H1 (cell line): ENCODE data around the gene SPRR2B. TPM values are rescaled to one million over a fixed set of nuclear protein-coding genes. Genes with fewer than 3 reads are reported as not detected.

ENCODE experiments used
- CTCF ChIA-PET: fragments of 300-600 bp; sonication (Branson Sonifier 250); formaldehyde crosslinking; loops from one replicate; lab custom pipeline; 2021; ENCODE audit not compliant: partially characterized antibody; lab: Charles Lee
- POLR2A ChIA-PET: fragments of 300-600 bp; sonication (Branson Sonifier 250); formaldehyde crosslinking; loops from one replicate; lab custom pipeline; 2021; ENCODE audit warnings: inconsistent platforms; ENCODE audit not compliant: partially characterized antibody; lab: Charles Lee
- DNase-seq, 2 experiments: peaks; one replicate each; pipeline versions ENCODE4 v3.0.0 to v3.0.0-alpha.2; 2010 to 2022; ENCODE audit warnings: low spot score in 2 of 2, low read depth in 1 of 2, mixed read lengths in 1 of 2
- FAIRE-seq: peaks from 2 replicates; lab custom pipeline; 2011; peaks lifted over from hg19 to GRCh38; lab: Jason Lieb, UNC
- H2AFZ ChIP-seq: 2 replicates; pipeline ENCODE4 v1.8.1; 2012; ENCODE audit warnings: low read length, inconsistent platforms
- H2AK5ac ChIP-seq: 2 replicates; pipeline ENCODE4 v1.6.1; 2013; ENCODE audit warnings: low read depth, low read length
- H2BK120ac ChIP-seq: replicated peaks from 2 replicates; pipeline ENCODE3; 2013; ENCODE audit warnings: low read depth, low read length, inconsistent platforms
- H2BK12ac ChIP-seq: 2 replicates; pipeline ENCODE4 v1.6.1; 2013; ENCODE audit warnings: low read depth, low read length
- H2BK15ac ChIP-seq: 2 replicates; pipeline ENCODE4 v1.6.1; 2013; ENCODE audit warnings: low read length
- H2BK20ac ChIP-seq: 2 replicates; pipeline ENCODE4 v1.6.1; 2013; ENCODE audit warnings: low read length
- H2BK5ac ChIP-seq: 2 replicates; pipeline ENCODE4 v1.6.1; 2013; ENCODE audit warnings: low read depth, low read length
- H3K14ac ChIP-seq: 2 replicates; pipeline ENCODE4 v1.6.1; 2013; ENCODE audit warnings: inconsistent platforms; ENCODE audit not compliant: insufficient read length
- H3K18ac ChIP-seq: 2 replicates; pipeline ENCODE4 v1.6.1; 2013; ENCODE audit warnings: low read length; ENCODE audit errors: extremely low read depth
- H3K23ac ChIP-seq: 2 replicates; pipeline ENCODE4 v1.6.1; 2013; ENCODE audit warnings: inconsistent platforms; ENCODE audit not compliant: insufficient read length
- H3K23me2 ChIP-seq: 2 replicates; pipeline ENCODE4 v1.6.1; 2013; ENCODE audit warnings: low read depth, low read length
- H3K27ac ChIP-seq: 2 replicates; pipeline ENCODE4 v1.6.1; 2011; ENCODE audit warnings: low read depth, low read length, inconsistent platforms
- H3K27me3 ChIP-seq, 4 experiments: replicated peaks in 1 of 4; 1 replicate in 1 of 4; 2 replicates in 3 of 4; pipeline versions ENCODE4 v1.6.1 to v1.8.1; 2011 to 2013; ENCODE audit warnings: low read length in 3 of 4, mild to moderate bottlenecking in 3 of 4, inconsistent platforms in 2 of 4, mixed read lengths in 2 of 4, moderate library complexity in 1 of 4; ENCODE audit not compliant: control insufficient read depth in 3 of 4, insufficient read depth in 3 of 4; ENCODE audit errors: extremely low read depth in 1 of 4
- H3K36me3 ChIP-seq, 4 experiments: 2 replicates each; pipeline versions ENCODE4 v1.6.1 to v1.8.1; 2011 to 2013; ENCODE audit warnings: mild to moderate bottlenecking in 4 of 4, low read length in 3 of 4, moderate library complexity in 2 of 4, control low read depth in 1 of 4, inconsistent platforms in 1 of 4; ENCODE audit not compliant: insufficient read depth in 4 of 4, control insufficient read depth in 2 of 4
- H3K4ac ChIP-seq: replicated peaks from 2 replicates; pipeline ENCODE3; 2013; ENCODE audit warnings: low read length, low read depth, mixed read lengths, inconsistent platforms; ENCODE audit not compliant: insufficient read length
- H3K4me1 ChIP-seq, 4 experiments: replicated peaks in 1 of 4; 1 replicate in 1 of 4; 2 replicates in 3 of 4; pipeline versions ENCODE4 v1.6.1 to v1.8.1; 2011 to 2013; ENCODE audit warnings: low read length in 3 of 4, inconsistent platforms in 2 of 4, mixed read lengths in 1 of 4; ENCODE audit not compliant: insufficient read depth in 4 of 4, control insufficient read depth in 3 of 4
- H3K4me2 ChIP-seq, 2 experiments: 2 replicates each; pipeline versions ENCODE4 v1.6.1 to v1.8.1; 2011 to 2013; ENCODE audit warnings: low read depth in 2 of 2, low read length in 2 of 2, control low read depth in 1 of 2, inconsistent platforms in 1 of 2, mild to moderate bottlenecking in 1 of 2; ENCODE audit not compliant: insufficient read depth in 1 of 2
- H3K4me3 ChIP-seq, 4 experiments: fragments of 200-600, 300-600 bp in 1 of 4; sonication (generic), shearing (Covaris generic), sonication (Bioruptor Twin) in 1 of 4; 2 replicates each; pipeline versions ENCODE4 v1.5.1 to v1.8.1; 2011 to 2016; ENCODE audit warnings: low read length in 4 of 4, low read depth in 3 of 4, control low read depth in 2 of 4, inconsistent platforms in 2 of 4, mild to moderate bottlenecking in 2 of 4, mixed read lengths in 1 of 4, moderate library complexity in 1 of 4; ENCODE audit not compliant: insufficient read depth in 2 of 4; ENCODE audit errors: extremely low read depth in 1 of 4
- H3K56ac ChIP-seq: replicated peaks from 2 replicates; pipeline ENCODE3; 2013; ENCODE audit warnings: low read depth, mild to moderate bottlenecking, mixed read lengths, low read length, inconsistent platforms; ENCODE audit not compliant: insufficient read length
- H3K79me1 ChIP-seq: 2 replicates; pipeline ENCODE4 v1.6.1; 2013; ENCODE audit warnings: low read depth, low read length, control low read depth
- H3K79me2 ChIP-seq, 2 experiments: 2 replicates each; pipeline versions ENCODE4 v1.6.1 to v1.8.1; 2012 to 2013; ENCODE audit warnings: low read length in 2 of 2, mild to moderate bottlenecking in 2 of 2, inconsistent platforms in 1 of 2; ENCODE audit not compliant: insufficient read depth in 2 of 2, control insufficient read depth in 1 of 2
- H3K9ac ChIP-seq, 4 experiments: replicated peaks in 1 of 4; 1 replicate in 1 of 4; 2 replicates in 3 of 4; pipeline versions ENCODE4 v1.6.1 to v1.8.1; 2011 to 2013; ENCODE audit warnings: low read depth in 3 of 4, low read length in 3 of 4, control low read depth in 2 of 4, mild to moderate bottlenecking in 2 of 4, moderate library complexity in 2 of 4, inconsistent platforms in 1 of 4; ENCODE audit errors: extremely low read depth in 1 of 4
- H3K9me3 ChIP-seq, 2 experiments: 2 replicates each; pipeline versions ENCODE4 v1.6.1 to v1.8.1; 2012 to 2013; ENCODE audit warnings: mild to moderate bottlenecking in 2 of 2, moderate library complexity in 2 of 2, control low read depth in 1 of 2, inconsistent platforms in 1 of 2, low read depth in 1 of 2, low read length in 1 of 2, mixed read lengths in 1 of 2; ENCODE audit not compliant: insufficient read depth in 2 of 2
- H4K20me1 ChIP-seq, 2 experiments: replicated peaks in 1 of 2; 2 replicates each; pipeline versions ENCODE3 to v1.8.1; 2011 to 2013; ENCODE audit warnings: inconsistent platforms in 2 of 2, low read length in 2 of 2, mild to moderate bottlenecking in 1 of 2; ENCODE audit not compliant: insufficient read depth in 2 of 2, control insufficient read depth in 1 of 2
- H4K5ac ChIP-seq: 2 replicates; pipeline ENCODE4 v1.6.1; 2013; ENCODE audit warnings: low read length, low read depth, mixed read lengths, inconsistent platforms; ENCODE audit not compliant: insufficient read length
- H4K8ac ChIP-seq: 2 replicates; pipeline ENCODE4 v1.8.0; 2013; ENCODE audit warnings: mild to moderate bottlenecking, moderate library complexity, low read length, inconsistent platforms; ENCODE audit not compliant: insufficient read depth; ENCODE audit errors: extremely low read depth
- H4K91ac ChIP-seq: replicated peaks from 2 replicates; pipeline ENCODE3; 2013; ENCODE audit warnings: low read length, mixed read lengths, inconsistent platforms; ENCODE audit not compliant: insufficient read length
- ASH2L ChIP-seq: fragments of 200-600, 300-600 bp; sonication (generic); IDR thresholded peaks from one replicate; pipeline ENCODE4 v1.7.1; 2017; ENCODE audit warnings: low read length
- CBX5 ChIP-seq: fragments of 300-800, 300-1000 bp; sonication (generic); IDR thresholded peaks from 2 replicates; pipeline ENCODE4 v1.7.1; 2016; ENCODE audit warnings: antibody characterized with exemption, low read length, low read depth
- CBX8 ChIP-seq: fragments of 300-800, 300-1000 bp; sonication (generic); IDR thresholded peaks from 2 replicates; pipeline ENCODE4 v1.7.1; 2016; ENCODE audit warnings: low read depth, low read length, borderline replicate concordance
- GTF2F1 ChIP-seq: IDR thresholded peaks from 2 replicates; pipeline ENCODE4 v1.6.1; 2012; ENCODE audit warnings: low read depth, low read length, improper control_type of control experiment, borderline replicate concordance
- JUN ChIP-seq: IDR thresholded peaks from 2 replicates; pipeline ENCODE4 v1.6.1; 2011; ENCODE audit warnings: low read depth, mild to moderate bottlenecking, improper control_type of control experiment, low read length
- MAFK ChIP-seq: IDR thresholded peaks from 2 replicates; pipeline ENCODE4 v1.6.1; 2012; ENCODE audit warnings: low read depth, mild to moderate bottlenecking, improper control_type of control experiment, low read length
- NANOG ChIP-seq: IDR thresholded peaks from 2 replicates; pipeline ENCODE4 v1.6.1; 2011; ENCODE audit warnings: low read length, low read depth, mild to moderate bottlenecking, inconsistent platforms; ENCODE audit not compliant: insufficient read depth, poor library complexity, severe bottlenecking
- RFX5 ChIP-seq: IDR thresholded peaks from 2 replicates; pipeline ENCODE4 v1.6.1; 2011; ENCODE audit warnings: low read depth, low read length, improper control_type of control experiment, borderline replicate concordance
- RXRA ChIP-seq: IDR thresholded peaks from 2 replicates; pipeline ENCODE4 v1.6.1; 2011; ENCODE audit warnings: low read depth, mild to moderate bottlenecking, low read length, moderate library complexity; ENCODE audit not compliant: insufficient read depth
- SUZ12 ChIP-seq: fragments of 200-600 bp; sonication (generic); IDR thresholded peaks from 2 replicates; pipeline ENCODE4 v1.6.1; 2012; ENCODE audit warnings: mild to moderate bottlenecking, inconsistent platforms, low read length, moderate library complexity, mixed read lengths
- WGBS, 2 experiments: shearing (Covaris generic) in 1 of 2; methylation state at CpG; one replicate each; pipeline versions ENCODE4 v1.1.6 to v1.1.7; 2013 to 2015; ENCODE audit warnings: low lambda C conversion rate in 2 of 2, mixed read lengths in 2 of 2, inconsistent platforms in 1 of 2, low coverage in 1 of 2, missing lambda C conversion rate in 1 of 2; ENCODE audit not compliant: insufficient replicate concordance in 2 of 2, insufficient coverage in 1 of 2, insufficient read length in 1 of 2; ENCODE audit errors: extremely low coverage in 1 of 2, missing lambda C conversion rate in 1 of 2; 5-methylcytosine and 5-hydroxymethylcytosine counted together
- polyA plus RNA-seq, 7 experiments: library from polyadenylated mRNA; depleted of rRNA in 3 of 7; stranded (reverse) in 5 of 7; unstranded in 2 of 7; fragments of >200 nt in 5 of 7; fragments of 200-250 nt in 2 of 7; gene quantifications; 1 replicate in 5 of 7; 2 replicates in 1 of 7; 4 replicates in 1 of 7; pipeline versions ENCODE4 v1.2.1 to v1.2.3, GENCODE V29; 2011 to 2013; ENCODE audit warnings: missing spikeins in 2 of 7, mixed read lengths in 2 of 7
- total RNA-seq: library from RNA; stranded (reverse); fragmentation: NEBNext Ultra II Directional; extraction: Animal tissue kit (Norgen Biotek cat#: 25700); gene quantifications from 2 replicates; pipeline ENCODE4 v1.2.1, GENCODE V29; 2021

Gene SPRR2B
- total and polyA plus RNA-seq, 2 of the 8 experiments (the other 6 are each of a cell fraction or from before 2014, with no cell fraction given): not detected

DNA sequence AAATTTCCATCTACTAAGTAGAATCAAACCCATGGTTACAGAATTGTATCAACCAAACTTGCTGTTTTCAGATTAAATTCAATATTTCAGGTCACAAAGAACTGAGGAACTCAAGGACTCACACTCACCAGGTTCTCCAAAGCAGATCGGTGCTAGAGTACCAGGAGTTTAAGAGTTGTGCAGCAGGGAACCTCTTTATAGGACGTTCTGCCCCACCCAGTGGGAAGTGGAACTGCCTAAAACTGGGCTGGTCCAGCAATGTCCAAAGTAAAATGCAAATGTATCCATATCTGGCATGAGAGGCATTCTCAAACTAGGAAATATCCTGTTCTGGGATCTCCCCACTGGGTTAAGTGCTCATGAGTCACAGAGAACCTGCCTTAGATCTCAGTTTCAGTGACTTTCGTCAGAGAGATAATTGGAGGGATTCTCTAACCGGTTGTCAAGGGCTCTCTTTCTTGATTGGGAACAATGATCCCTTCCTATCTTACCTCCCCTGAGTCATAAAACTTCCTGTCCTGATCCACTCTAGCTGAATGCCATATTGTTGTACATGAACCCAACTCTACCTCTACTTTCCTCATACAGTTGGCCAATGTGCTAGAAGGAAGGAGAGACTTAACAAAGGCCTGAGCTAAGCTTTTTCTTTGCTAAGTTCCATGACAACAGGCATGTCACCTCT lies 30.3 kb downstream of the SPRR2B start, which contains the start of gene SPRR2D:
TSS of gene SPRR2D (minus strand) at position 171 of the 682 bp plus-strand sequence. CDS start 774 bp downstream, outside the sequence.
- no peaks in the 10 kb centered on the region for H3K79me1 ChIP-seq
- WGBS, 2 experiments: 71% methylated on average over 4 of the region's 4 CpGs; no CpG with 5 or more reads in 1 of the 2 experiments
- no peaks in the 10 kb centered on the region for H3K36me3 ChIP-seq
- no peak within 1 kb of the TSS for H2BK120ac ChIP-seq
- no peak within 1 kb of the TSS for H3K18ac ChIP-seq
- no peak within 1 kb of the TSS for H2BK20ac ChIP-seq
- POLR2A ChIA-PET: no interaction called here
- no peak within 1 kb of the TSS for H3K27ac ChIP-seq
- FAIRE-seq: no peak
- no peaks in the 10 kb centered on the region for H3K9me3 ChIP-seq
- H3K4ac ChIP-seq: no peak within 1 kb of the TSS
- H2BK5ac ChIP-seq: no peak within 1 kb of the TSS
- H3K23ac ChIP-seq: no peak within 1 kb of the TSS
- H3K14ac ChIP-seq: no peak within 1 kb of the TSS
- H3K4me1 ChIP-seq: no peaks in the 10 kb centered on the region
- TF ChIP-seq GTF2F1 (no peak), ASH2L (no peak), NANOG (no peak), MAFK (no peak), SUZ12 (no peak), CBX8 (no peak), RFX5 (no peak), RXRA (no peak), JUN (no peak), CBX5 (no peak)
- TF ChIP-seq, all 59 proteins: peak for 0
- H4K20me1 ChIP-seq: no peaks in the 10 kb centered on the region
- H3K9ac ChIP-seq: no peak within 1 kb of the TSS
- no peaks in the 10 kb centered on the region for H3K23me2 ChIP-seq
- no peak within 1 kb of the TSS for H2AFZ ChIP-seq
- H3K56ac ChIP-seq: no peak within 1 kb of the TSS
- no peak within 1 kb of the TSS for H4K5ac ChIP-seq
- no peak within 1 kb of the TSS for H2BK15ac ChIP-seq
- no peak for DNase-seq
- H4K91ac ChIP-seq: no peak within 1 kb of the TSS
- no peak within 1 kb of the TSS for H4K8ac ChIP-seq
- H3K4me3 ChIP-seq: no peak within 1 kb of the TSS
- CTCF ChIA-PET: interaction anchor here (0.6 to 1.4 kb wide), 3 partner anchors 78 to 1308 kb away, joined by 3 read pairs; no protein-coding TSS in a partner anchor
- no peak within 1 kb of the TSS for H3K4me2 ChIP-seq
- no peaks in the 10 kb centered on the region for H3K79me2 ChIP-seq
- H2AK5ac ChIP-seq: no peak within 1 kb of the TSS
- H3K27me3 ChIP-seq: no peaks in the 10 kb centered on the region
- no peak within 1 kb of the TSS for H2BK12ac ChIP-seq
